Measurements from ENCODE around the gene ENTPD5.
"Not testable (repeated sequence)": the region's sequence is repeated elsewhere in the genome, so short reads cannot be mapped to it uniquely, and the experiment has no call there.

ENTPD5 gene

GRCh38 chr14:73991092-73991491 lies 28.0 kb downstream of the ENTPD5 start:
- TF ChIP-seq CTCF (IDR thresholded peaks at IDR 0.05; ENCODE audit: control insufficient read depth, extremely low read depth, insufficient read depth), result no peak
- no peak for DNase-seq (ENCODE audit: low read depth)
- no peak overlapping the region for H3K4me3 ChIP-seq (ENCODE audit: low read depth, low read length)

DNA sequence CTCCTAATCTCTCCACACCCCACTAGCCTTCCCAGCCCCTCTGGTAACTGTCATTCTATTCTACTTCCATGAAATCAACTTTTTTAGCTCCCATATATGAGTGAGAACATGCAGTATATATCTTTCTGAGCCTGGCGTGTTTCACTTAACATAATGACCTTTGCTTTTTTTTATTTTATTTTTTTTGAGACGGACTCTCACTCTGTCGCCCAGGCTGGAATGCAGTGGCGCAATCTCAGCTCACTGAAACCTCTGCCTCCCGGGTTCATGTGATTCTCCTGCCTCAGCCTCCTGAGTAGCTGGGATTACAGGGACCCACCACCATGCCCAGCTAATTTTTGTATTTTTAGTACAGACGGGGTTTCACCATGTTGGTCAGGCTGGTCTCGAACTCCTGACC lies 30.4 kb downstream of the ENTPD5 start:
- DNase-seq (ENCODE audit: low read depth), result not testable (repeated sequence)
- 0 out of 2 replicates have a peak overlapping the region, but pooled peaks have one; percentile 9 for H3K4me3 ChIP-seq (ENCODE audit: low read depth, low read length)

DNA sequence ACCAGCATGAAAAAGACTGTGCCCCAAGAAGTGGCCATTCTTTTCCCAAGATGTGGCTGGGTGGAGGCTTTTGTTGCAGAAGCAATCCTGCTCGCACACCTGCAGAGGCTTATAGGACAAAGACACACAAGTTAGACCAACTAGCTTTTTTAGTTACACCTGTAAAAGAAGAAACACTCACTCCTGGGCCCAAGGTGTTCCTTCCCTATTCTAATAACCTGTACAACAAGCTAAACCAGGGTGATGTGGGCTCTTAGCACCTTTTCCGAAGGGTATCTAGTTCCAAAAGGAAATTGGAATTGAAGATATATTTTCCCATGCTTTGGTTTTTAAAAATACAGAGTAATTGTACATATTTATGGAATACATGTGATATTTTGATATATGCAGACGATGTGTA lies 31.0 kb downstream of the ENTPD5 start:
- no peak overlapping the region for H3K4me3 ChIP-seq (ENCODE audit: low read depth, low read length)
- TF ChIP-seq CTCF (IDR thresholded peaks at IDR 0.05; ENCODE audit: control insufficient read depth, extremely low read depth, insufficient read depth), result no peak
- DNase-seq (ENCODE audit: low read depth), result peak; percentile 89

- H3K4me3 ChIP-seq (ENCODE audit: low read depth, low read length), result no peak overlapping the region
- TF ChIP-seq CTCF (IDR thresholded peaks at IDR 0.05; ENCODE audit: control insufficient read depth, extremely low read depth, insufficient read depth), result no peak
- DNase-seq (ENCODE audit: low read depth), result peak; percentile 67
Measured at GRCh38 chr14:73977896-73978295, 41.2 kb downstream of the ENTPD5 start.

- DNase-seq (ENCODE audit: low read depth), result no peak
- no peak overlapping the region for H3K4me3 ChIP-seq (ENCODE audit: low read depth, low read length)
- TF ChIP-seq CTCF (IDR thresholded peaks at IDR 0.05; ENCODE audit: control insufficient read depth, extremely low read depth, insufficient read depth), result no peak
Measured at GRCh38 chr14:73976125-73976524, 43.0 kb downstream of the ENTPD5 start.

GRCh38 chr14:73973497-73973896 lies 45.6 kb downstream of the ENTPD5 start:
- H3K4me3 ChIP-seq (ENCODE audit: low read depth, low read length), result no peak overlapping the region
- no peak for TF ChIP-seq CTCF (IDR thresholded peaks at IDR 0.05; ENCODE audit: control insufficient read depth, extremely low read depth, insufficient read depth)
- DNase-seq (ENCODE audit: low read depth), result no peak

DNA sequence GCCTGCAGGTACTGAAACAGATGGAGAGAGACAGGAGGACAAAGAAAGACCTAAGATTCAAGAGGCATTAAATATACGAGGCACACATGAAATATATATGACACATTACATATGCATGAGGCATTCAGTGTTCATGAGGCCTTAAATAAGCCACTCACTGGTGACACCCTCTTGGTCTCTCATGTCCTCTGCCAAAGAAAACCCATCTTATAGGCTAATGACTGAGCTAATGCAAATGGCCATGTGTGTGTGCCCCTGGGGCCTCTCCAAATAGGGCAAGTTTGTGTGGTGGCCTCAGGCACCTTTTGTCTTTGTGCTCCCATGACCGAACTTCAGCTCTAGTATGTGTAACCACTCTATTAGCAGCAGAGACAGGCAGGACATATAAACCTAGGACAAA lies 50.2 kb downstream of the ENTPD5 start:
- no peak for DNase-seq (ENCODE audit: low read depth)
- H3K4me3 ChIP-seq (ENCODE audit: low read depth, low read length), result no peak overlapping the region
- TF ChIP-seq CTCF (IDR thresholded peaks at IDR 0.05; ENCODE audit: control insufficient read depth, extremely low read depth, insufficient read depth), result no peak
